ENCODE results near the gene ING2.
"Not testable (repeated sequence)": the region's sequence is repeated elsewhere in the genome, so short reads cannot be mapped to it uniquely, and the experiment has no call there.

ING2 gene

GRCh38 chr4:183504930-183505610, at the start of gene ING2:
ING2 (plus strand) TSS chr4:183505058; CDS start chr4:183505196, 138 bp downstream.
- peak; percentile 51 to 78 for DNase-seq

- no peak for DNase-seq
Measured at GRCh38 chr4:183455431-183456195, 49.2 kb upstream of the ING2 start.

GRCh38 chr4:183458005-183458404, 46.9 kb upstream of the ING2 start:
- no peak for DNase-seq

DNA sequence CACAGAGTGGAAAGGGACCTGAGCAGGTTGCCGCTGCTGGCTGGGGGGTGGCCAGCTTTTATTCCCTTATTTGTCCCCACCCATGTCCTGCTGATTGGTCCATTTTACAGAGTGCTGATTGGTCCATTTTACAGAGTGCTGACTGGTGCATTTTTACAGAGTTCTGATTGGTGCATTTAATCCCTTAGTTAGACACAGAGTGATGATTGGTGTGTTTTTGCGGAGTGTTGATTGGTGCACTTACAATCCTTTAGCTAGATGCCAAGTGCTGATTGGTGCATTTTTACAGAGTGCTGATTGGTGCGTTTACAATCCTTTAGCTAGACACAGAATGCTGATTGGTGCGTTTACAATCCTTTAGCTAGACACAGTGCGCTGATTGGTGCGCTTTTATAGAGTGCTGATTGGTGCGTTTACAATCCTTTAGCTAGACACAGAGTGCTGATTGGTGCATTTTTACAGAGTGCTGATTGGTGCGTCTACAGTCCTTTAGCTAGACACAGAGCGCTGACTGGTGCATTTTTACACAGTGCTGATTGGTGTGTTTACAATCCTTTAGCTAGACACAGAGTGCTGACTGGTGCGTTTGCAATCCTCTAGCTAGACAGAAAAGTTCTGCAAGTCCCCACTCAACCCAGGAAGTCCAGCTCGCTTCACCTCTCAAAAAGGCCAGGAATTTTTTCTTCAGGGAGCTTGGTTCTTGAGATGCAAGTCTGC, 40.8 kb upstream of the ING2 start:
- DNase-seq: not testable (repeated sequence)

DNA sequence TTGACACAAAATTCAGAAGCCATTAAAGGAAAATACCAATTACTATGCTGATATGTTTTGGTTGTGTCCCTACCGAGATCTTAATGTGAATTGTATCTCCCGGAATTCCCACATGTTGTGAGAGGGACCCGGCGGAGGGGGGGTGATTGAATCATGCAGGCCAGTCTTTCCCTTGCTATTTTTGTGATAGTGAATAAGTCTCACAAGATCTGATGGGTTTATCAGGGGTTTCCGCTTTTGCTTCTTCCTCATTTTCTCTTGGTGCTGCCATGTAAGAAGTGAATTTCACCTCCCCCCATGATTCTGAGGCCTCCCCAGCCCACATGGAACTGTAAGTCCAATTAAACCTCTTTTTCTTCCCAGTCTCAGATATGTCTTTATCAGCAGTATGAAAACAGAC, 39.0 kb upstream of the ING2 start:
- not testable (repeated sequence) for DNase-seq

DNA sequence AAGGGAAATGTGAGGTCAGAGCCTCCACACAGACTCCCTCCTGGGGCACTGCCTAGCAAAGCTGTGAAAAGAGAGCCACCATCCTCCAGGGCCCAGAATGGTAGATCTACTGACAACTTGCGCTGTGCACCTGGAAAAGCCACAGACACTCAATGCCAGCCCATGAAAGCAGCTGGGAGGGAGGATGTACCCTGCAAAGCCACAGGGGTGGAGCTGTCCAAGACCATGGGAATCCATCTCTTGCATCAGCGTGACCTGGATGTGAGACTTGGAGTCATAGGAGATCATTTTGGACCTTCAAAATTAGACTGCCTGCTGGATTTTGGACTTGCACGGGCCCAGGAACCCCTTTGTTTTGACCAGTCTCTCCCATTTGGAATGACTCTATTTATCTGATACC, 37.6 kb upstream of the ING2 start:
- DNase-seq: no peak

DNA sequence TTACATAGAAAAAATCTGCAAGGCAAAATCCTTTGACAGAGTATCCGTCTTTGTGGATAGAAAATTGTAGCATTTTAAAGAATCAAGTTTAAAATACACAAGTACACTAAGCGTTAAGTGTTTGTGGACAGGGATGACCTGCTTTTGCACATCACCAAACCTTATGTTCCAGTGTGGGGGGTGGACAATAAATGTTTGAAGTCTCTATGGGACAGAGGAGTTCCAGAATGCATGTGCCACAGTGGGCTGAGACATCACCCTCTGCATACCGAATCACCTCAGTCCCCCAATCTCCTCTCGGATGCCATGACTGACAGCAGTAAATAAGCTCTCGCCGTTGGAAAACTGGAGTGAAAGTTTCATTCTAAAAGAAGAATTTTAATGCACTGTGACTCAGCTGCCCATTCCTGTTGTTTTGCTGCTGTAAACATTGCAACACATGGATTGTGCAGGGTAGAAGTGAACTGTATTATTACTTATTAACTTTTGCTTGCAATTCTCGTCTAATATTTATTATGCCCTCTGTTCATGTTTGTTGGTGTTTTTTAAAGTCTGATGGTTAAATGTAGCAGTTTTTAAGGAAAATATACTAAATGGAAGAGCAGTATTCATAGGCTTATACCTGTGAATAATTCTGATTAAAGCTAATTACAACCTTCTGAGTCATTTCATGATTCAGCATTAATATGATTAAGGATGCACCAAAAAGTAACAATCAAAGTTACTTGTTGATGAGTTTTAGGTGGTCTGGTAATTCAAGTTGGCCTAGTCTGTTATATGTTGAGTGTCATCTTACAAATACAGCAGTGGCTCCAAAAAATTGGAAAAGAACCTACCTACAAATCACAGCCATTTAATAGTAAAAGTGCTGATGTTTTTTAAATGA, 36.4 kb upstream of the ING2 start:
- no peak for DNase-seq

DNA sequence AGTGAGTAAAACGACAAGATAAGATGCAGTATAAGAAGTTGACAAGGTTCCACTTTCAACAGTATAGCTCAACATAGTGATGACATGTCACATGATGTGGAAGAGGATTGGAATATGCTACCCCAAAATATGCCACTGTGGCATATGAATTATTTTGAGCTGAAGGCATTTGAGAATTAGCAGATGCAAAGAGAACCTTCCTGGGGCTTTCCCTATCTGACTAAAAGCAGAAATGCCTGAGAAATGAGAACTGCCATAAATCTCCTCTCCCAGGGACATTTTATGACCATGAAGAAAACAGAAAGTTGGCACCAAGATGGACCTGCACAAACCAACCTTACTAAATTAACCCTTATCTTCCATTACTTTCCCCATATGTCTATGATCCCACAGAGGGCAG, 35.6 kb upstream of the ING2 start:
- no peak for DNase-seq

- no peak for DNase-seq
Measured at GRCh38 chr4:183469936-183470335, 34.9 kb upstream of the ING2 start.

DNA sequence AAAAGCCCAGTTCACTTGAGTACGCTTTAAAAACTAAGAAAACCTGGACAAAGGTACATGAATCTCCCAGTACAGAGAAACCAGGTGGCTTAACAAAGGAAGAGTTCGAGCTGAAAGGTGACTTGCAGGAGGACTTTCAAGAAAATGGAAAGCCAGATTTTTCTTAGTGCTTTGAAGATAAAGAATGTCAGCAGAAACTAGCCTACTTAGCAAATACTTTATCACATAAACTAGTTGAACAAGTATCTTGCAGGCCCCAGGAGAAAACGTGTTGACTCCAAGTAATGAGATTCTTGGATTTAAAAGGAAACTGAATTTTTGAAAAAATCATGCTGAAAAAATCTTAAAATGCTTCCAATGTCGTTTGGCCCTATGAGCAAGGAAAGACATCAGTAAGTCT, 34.0 kb upstream of the ING2 start:
- DNase-seq: no peak

- DNase-seq: peak; percentile 14 to 75
Measured at GRCh38 chr4:183471946-183472708, 32.7 kb upstream of the ING2 start.

DNA sequence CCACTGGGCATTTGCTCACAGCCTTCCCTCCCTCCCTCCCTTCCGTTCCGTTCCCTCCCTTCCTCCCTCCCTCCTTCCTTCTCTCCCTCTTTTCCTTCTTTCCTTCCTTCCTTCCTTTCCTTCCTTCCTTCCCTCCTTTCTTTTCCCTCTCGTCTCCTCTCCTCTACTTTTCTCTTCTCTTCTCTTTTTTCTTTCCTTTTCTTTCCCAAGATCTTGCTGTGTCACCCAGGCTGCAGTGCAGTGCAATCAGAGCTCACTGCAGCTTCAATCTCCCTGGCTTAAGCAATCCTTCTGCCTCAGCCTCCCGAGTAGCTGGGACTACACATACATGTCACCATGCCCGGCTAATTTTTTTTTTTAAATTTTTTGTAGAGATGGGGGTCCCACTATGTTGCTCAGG, 26.7 kb upstream of the ING2 start:
- no peak for DNase-seq

DNA sequence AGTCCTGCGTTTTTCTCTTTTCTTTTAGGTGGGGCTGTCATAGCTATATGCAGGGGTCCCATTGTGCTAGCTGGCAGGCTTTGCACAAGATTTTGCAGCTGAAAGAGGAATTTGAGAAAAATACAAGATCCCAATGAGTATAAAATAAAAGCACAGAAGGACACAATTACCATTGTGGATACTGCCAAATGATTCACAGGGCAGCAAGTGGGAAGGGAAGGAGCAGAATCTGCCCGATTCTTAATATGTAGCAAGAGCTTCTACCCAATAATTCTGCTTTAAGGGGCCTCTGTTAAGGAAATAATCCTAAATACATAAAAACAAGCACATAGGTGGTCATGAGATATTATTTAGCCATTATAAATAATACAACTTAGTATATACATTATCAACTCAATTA, 25.9 kb upstream of the ING2 start:
- no peak for DNase-seq

DNA sequence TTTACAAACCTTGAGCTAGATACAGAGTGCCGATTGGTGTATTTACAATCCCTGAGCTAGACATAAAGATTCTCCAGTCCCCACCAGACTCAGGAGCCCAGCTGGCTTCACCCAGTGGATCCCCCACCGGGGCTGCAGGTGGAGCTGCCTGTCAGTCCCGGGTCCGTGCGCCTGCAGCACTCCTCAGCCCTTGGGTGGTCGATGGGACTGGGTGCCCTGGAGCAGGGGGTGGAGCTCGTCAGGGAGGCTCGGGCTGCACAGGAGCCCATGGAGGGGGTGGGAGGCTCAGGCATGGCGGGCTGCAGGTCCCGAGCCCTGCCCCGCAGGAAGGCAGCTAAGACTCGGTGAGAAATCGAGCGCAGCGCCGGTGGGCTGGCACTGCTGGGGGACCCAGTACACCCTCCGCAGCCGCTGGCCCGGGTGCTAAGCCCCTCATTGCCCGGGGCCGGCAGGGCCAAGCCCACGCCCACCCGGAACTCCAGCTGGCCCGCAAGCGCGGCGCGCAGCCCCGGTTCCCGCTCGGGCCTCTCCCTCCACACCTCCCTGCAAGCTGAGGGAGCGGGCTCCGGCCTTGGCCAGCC, 22.3 kb upstream of the ING2 start:
- DNase-seq: not testable (repeated sequence)

DNA sequence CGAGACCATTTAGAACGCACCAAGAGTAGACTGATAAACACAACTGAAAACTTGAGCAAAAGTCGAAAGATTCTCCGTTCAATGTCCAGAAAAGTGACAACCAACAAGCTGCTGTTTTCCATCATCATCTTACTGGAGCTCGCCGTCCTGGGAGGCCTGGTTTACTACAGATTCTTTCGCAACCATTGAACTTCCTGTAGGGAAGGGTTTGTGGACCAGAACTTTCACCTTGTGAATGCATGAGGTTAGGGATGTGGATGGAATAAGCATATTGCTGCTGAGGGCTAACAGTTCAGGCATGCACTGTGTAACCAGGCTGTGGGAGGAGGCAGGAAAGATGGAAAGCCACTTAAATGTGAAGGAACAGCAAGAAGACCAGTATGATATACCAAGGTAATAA, 20.9 kb upstream of the ING2 start:
- DNase-seq: no peak

GRCh38 chr4:183485411-183486160, 19.3 kb upstream of the ING2 start:
- no peak for DNase-seq

DNA sequence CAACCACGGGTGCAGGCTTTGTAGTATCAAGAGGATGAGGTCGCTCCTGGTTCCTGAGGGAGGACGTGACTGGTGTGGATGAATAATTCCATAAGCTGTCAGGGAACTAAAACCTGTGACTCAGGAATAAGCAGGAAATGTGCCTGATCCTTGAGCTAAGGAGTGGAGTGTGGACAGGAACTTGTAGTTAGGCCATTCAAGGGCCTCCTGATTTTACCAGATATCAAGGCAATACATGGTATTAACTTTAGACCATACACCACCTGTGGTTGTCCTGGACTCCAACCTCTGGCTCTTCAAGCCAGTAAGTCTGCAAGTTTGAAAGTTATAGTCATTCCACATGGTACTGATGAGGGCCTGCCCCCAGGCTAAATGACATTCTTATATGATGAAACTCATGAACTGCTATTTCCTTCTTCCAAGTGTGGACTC, 12.1 kb upstream of the ING2 start:
- no peak for DNase-seq

- no peak for DNase-seq
Measured at GRCh38 chr4:183493246-183493645, 11.6 kb upstream of the ING2 start.

GRCh38 chr4:183495184-183495583, 9.7 kb upstream of the ING2 start:
- no peak for DNase-seq

DNA sequence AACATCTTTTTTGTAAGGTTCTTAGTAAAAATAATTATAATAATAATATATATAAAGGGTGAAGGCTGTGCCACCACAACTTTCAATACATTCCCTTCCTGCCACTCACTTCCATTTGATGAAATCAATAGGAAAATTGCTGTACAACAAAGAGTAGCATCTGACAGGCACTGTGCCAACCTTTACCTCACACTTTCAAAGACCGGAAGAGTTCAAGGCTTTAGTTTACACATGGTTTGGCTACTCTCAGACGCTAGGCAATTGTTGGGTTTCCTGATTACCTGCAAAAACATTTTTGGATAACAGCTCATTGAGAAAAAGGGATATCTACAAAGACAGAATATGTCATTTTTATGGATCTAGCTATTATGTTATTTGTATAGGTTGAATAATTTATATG, 5.5 kb upstream of the ING2 start:
- no peak for DNase-seq

- DNase-seq: no peak
Measured at GRCh38 chr4:183499801-183500200, 5.1 kb upstream of the ING2 start.

All from NCI-H446 (cell line).